DMS153 treated with DMSO at 0.1 percent for 48 hours (cell line): ENCODE measurements around the gene FAF2.
"Not testable (repeated sequence)": the region's sequence is repeated elsewhere in the genome, so short reads cannot be mapped to it uniquely, and the experiment has no call there.

Experiments used
- DNase-seq: peaks from one replicate; lab custom pipeline; 2025; ENCODE audit not compliant: unreplicated experiment; lab: John Stamatoyannopoulos, UW

The FAF2 gene

DNA sequence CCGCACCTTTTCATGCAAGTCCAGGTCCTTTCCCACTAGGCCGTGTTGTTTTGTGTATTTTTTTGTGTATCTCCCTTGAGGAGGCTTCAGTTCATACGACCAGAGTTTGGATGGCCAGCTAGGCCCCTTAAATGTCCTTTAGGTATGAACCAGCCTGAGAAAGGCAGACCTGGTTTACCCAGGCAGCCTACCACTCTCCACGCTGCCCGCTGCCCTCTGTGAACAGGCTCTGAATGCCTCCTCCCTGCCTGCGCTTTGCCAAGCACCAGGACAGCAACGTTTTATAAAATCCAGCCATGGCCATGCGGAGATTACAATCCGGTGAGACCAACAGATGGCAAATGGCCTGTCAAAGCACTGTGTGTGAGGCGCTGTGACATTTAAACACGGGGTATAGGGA lies 31.2 kb upstream of the FAF2 start:
- no peak for DNase-seq

DNA sequence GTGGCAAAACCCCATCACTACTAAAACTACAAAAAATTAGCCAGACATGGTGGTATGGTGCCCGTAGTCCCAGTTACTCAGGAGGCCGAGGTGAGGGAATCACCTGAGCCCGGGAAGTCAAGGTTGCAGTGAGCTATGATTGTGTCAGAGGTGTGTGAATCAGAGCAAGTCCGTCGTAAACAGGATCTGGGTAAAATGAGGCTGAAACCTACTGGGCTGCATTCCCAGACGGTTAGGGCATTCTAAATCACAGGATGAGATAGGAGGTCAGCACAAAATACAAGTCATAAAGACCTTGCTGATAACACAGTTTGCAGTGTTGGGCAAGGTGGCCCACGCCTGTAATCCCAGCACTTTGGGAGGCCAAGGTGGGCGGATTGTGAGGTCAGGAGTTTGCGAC lies 29.9 kb upstream of the FAF2 start:
- no peak for DNase-seq

DNA sequence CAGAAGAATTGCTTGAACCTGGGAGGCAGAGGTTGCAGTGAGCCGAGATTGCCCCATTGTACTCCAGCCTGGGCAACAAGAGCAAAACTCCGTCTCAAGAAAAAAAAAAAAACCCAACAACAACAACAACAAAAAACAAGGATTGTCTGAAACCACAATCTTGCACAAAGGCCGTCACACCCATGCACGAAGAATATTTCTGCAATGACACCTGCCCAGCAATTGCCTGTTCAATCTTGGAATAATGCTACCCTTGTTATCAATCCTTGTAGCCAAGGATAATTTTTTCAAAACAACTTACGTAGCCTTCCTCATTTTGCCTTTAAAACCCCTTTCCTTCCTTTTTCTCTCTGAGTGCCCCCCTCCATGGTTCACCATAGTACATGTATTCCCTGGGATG lies 28.1 kb upstream of the FAF2 start:
- no peak for DNase-seq

DNA sequence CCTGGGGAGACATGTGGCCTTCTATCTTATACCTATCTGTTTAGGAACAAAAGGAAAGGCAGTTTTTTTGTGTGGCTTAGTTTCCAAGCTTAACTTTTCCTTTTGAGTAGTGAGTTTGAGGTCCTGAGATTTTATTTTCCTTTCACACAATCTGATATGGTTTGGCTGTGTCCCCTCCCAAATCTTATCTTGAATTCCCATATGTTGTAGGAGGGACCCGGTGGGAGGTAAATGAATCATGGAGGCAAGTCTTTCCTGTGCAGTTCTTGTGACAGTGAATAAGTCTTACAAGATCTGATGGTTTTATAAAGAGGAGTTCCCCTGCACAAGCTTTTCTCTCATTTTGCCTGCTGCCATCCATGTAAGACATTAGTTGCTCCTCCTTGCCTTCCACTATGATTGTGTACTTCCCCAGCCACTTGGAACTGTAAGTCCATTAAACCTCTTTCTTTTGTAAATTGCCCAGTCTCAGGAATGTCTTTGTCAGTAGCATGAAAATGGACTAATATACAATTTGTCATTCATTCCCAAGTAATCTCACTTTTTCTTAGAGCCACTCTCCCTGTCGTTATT lies 27.1 kb upstream of the FAF2 start:
- DNase-seq = no peak

DNA sequence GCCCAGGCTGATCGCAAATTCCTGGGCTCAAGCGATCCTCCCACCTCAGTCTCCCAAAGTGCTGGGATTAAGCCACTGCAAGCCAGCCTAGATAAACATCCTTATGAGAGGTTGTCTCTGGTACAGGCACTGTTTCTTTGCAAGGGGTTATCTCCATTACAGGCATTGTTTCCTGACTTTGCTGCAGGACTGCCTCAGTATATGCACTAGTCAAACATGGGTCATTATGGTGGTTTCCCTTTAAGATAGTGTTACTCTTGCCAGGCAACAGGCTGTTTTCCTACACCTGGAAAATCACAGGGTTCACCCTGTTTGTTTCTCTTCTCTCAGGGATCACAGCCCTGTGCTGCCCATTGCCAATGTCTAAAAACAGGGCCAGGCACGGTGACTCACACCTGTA lies 24.0 kb upstream of the FAF2 start:
- no peak for DNase-seq

DNA sequence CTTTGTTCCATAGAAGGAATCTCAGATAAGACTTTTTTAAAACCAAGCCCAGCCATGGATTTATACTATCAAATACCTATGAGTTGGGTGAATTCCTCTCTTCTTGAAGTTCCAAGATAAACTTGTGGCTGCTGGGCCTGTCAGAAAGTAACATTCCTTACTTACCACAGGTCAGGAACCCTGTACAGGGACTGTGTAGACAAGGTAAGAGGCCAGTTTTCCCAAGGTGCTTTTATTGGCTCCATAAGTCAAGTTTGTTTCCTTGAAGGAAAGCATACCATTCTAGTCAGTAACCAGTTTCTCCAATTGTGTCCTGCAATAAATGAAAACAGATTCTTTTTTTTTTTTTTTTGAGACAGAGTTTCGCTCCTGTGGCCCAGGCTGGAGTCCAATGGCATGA lies 23.0 kb upstream of the FAF2 start:
- DNase-seq = no peak

DNA sequence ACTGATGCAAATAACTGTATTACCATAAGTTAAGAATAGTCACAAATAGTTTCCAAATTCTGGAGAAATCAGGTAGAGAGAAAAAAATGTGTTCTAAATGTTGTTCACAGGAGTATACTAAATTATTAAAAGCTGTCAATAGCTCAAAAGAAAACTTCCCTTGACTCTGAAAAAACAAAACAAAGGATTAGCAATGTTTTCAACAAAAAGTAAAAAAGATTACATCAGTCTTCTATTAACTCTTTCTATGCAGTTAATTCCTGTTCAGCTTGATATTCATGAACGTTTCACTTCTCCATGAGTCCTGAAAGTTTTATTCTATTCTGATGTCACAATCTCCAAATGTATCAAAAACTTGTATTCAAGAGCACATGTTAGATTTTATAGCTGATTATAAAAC lies 22.4 kb upstream of the FAF2 start:
- no peak for DNase-seq

DNA sequence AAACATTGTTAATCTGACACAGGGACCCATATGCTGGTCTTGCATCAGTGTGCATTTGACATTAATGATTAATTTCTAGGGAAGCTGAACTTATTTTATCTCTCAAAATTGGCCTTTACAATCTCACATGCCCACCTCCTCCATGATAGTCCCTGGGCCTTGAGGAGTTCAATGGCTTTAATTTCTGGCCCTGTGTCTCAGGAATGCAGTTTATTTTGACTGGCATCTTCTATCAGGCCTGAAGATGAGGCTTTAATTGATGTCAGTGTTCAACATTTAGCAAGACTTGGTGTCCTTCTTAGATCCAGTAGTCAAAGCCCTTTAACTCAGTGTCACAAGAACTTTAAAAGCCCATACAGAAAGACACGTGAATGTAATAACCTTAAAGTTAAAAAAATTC lies 21.3 kb upstream of the FAF2 start:
- no peak for DNase-seq

DNA sequence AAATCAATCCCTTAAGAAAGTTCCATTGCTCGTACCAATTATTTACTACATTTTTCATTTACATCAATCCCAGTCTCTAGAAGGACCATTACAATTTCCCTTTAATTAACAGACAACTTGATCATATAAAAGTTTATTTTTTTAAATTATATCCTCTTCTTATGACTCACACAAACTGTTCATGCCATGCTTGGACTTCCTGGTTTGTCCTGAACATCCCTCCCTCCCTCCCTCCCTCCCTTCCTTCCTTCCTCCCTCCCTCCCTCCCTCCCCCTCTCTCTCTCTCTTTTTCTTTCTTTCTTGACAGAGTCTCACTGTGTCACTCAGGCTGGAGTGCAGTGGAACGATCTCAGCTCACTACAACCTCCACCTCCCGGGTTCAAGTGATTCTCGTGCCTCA lies 20.2 kb upstream of the FAF2 start:
- no peak for DNase-seq

DNA sequence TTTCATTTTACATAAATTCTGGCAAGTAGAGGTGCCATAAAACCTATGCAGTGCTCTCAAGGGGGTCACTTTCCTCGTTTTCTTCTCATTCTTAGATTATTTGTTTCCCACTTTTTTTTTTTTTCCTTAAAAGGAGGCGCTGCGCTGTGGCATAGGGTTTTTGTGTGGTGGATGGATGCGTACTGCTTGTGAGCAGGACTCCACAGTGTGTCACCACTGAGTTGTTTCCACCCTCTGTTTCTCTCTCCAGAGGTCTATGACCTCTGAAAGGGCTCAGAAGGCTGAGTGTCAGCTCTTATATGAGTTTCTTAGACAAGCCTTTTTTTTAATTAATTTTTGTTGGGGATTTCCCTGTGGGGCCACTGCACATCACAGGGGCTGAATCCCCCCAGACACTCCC lies 18.2 kb upstream of the FAF2 start:
- DNase-seq = no peak

DNA sequence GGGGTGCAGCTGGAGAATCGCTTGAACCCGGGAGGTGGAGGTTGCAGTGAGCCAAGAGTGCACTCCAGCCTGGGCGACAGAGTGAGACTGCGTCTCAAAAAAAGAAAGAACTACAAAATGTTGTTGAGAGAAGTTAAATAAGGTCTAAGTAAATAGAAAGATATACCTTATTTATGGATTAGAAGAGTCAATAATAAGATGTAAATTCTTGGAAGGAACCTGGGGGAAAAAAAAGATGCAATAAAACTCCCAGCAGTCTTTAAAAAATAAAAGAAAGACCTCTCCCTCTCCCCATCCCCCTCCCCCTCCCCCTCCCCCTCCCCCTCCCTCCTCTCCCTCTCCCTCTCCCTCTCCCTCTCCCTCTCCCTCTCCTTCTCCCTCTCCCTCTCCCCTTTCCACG lies 15.5 kb upstream of the FAF2 start:
- no peak for DNase-seq

DNA sequence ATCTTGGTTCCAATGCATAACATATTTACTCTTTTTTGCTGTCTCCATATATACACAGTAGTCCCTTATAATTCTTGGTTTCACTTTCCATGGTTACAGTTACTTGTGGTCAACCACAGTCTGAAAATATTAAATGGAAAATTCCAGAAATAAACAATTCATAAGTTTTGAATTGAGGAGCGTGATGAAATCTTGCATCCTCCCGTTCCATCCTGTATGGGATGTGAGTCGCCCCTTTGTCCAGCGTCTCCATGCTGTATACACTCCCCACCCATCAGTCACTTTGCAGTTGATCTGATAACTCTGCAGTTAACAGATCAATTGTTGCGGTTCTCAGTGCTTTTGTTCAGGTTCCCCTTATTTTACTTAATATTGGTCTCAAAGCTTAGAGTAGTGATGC lies 11.5 kb upstream of the FAF2 start:
- no peak for DNase-seq

DNA sequence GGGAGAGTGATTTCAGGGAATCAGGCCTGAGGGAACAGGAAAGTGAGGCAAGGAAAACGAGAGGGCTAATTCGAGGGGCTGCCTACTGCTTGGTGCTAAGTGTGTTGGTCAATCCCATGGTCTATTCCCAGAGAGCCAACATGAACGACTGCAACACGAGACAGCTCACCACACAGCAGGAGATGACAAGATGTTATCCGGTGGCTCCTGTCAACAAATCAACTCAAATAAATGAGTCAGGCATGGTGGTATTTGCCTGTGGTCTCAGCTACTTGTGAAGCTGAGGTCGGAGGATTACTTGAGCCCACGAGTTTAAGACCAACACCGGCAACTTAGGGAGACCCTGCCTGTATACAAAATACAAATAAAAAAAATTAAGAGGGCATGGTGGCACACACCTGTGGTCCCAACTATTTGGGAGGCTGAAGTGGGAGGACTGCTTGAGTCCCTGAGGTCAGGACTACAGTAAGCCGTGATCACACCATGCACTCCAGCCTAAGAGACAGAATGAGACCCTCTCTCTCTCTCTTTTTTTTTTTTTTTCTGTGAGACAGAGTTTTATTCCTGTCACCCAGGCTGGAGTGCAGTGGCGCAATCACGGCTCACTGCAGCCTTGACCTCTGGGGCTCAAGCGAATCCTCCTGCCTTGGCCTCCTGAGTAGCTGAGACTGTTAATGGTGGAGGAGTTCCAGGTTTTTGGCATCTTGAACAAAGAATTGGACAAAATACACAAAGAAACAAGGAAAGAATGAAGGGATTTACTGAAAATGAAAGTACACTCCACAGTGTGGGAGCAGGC lies 9.0 kb upstream of the FAF2 start:
- no peak for DNase-seq

DNA sequence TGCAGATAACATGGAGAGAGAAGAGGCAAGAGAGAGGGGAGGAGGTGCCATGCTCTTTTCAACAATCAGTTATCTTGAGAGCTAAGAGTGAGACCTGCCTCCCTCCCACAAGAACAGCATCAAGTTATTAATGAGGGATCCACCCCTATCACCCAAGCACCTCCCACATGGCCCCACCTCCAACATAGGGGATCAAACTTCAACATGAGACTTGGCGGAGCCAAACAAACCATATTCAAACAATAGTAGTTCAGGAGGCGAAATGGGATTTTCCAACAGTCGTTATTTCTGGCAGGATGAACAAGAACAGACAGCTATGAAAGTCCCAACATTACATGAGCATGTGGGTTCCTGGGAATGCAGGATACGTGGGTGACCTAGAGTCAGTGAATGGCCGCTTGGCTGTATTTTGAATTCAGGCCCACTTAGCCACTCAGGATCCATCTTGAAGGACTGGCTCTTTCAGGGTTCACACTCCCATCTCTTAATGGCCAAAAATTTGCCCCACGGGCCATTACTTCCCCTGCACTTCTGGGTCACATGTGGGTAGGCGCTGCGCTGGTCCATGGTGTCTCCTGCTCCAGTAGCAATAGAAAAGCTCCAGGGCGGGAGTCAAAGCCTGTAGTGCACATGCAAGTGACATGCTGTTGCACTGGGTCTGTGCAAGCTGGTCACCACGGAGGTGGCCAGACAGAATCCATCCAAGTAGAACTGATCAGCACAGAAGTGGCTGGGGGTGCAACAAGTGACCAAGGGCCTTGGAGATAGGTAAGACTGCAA lies 7.1 kb upstream of the FAF2 start:
- no peak for DNase-seq

DNA sequence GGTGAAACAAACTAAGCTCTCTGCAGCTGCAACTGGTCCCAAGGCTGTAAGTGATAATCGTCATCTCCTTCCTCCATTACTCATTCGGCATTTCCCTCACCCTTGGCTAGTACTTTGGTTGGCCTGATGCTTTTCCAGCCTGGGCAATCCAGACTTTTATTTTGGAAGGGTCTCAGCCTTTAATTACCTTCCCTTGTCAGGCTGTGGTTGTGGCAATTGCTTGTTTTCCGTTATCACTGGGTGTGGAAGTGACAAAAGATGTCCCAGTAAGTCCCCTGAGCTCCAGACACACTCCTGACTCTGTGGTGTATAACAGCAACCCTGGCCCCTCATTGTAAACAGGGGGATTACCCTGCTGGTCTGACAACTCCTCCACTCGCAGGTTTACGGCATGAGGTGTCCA lies 6.3 kb upstream of the FAF2 start:
- no peak for DNase-seq

DNA sequence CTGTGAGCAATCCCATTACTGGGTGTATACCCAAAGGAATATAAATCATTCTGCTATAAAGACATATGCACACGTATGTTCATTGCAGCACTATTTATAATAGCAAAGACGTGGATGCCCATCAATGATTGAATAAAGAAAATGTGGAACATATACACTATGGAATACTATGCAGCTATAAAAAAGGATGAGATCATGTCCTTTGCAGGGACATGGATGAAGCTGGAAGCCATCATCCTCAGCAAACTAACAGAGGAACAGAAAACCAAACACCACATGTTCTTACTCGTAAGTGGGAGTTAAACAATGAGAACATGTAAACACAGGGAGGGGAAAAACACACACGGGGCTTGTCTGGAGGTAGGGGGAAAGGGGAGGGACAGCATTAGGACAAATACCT lies 5.3 kb upstream of the FAF2 start:
- DNase-seq = not testable (repeated sequence)

DNA sequence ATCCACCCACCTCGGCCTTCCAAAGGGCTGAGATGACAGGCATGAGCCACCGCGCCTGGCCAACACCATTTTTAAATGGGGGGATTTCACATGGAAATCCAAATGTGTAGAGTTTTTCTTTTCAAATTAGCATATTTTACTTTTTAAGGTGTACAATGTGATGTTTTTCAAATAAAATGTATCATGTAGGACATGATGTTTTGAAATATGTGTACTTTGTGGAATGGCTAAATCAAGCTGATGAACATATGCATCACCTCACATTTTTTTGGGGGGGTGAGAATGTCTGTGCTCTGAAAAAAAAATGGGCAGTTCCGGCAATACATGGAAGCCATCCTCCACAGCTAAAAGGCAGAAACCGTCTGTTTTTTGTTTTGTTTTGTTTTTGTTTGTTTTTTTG lies 3.4 kb upstream of the FAF2 start:
- DNase-seq = no peak

DNA sequence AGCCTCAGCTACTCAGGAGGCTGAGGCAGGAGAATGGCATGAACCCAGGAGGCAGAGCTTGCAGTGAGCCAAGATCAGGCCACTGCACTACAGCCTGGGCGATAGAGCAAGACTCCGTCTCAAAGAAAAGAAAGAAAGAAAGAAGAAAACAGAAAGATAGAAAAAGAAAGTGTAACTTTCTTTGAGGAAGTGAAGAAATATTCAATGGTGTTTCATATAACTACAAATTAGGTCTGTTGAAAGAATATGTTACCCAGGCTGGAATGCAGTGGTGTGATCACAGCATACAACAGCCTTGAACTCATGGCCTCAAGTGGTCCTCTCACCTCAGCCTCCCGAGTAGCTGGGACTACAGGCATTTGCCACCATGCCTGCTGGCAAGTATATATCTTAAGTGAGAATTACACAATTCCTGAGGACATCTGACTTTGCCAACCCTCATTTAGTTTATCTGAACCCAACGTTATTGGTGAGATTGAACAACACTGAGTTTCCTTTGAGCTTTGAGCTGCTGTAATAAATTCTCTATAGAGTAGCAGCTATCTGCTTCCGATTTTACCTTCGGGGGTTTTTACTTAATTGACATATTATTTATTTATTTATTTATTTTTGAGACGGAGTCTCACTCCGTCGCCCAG lies 2.0 kb upstream of the FAF2 start:
- DNase-seq = no peak

DNA sequence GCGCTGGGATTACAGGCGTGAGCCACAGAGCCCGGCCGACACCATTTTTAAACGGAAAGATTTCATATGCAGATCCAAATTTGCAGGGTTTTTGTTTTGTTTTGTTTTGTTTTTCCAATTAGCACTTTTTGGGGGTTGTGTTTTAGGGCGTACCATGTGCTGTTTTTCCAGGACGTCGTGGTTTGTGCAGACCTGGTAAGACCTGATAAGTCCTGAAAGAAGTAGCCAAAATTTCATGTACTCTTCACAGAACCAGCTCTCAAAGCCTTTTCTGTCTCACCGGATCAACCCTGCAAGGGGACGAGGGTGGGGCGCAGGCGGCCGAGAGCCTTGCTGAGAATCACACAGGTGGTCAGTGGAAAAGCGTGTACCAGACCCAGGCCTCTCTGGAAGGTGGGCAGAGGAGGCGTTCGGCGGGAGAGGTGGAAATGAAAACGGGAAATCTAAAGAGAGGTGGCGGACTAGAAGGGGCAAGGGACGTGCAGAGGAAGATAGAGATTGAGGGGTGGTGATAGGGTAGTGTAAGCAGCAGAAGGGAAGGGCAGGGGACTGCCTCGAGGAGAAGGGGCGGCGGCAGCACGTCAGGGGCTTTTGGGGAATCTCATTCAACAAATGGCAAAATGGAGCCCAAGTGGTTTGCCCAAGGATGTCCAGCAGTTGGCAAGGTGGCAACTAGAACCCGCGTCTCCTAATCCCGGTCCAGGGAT lies 1.1 kb upstream of the FAF2 start:
- no peak for DNase-seq

DNA sequence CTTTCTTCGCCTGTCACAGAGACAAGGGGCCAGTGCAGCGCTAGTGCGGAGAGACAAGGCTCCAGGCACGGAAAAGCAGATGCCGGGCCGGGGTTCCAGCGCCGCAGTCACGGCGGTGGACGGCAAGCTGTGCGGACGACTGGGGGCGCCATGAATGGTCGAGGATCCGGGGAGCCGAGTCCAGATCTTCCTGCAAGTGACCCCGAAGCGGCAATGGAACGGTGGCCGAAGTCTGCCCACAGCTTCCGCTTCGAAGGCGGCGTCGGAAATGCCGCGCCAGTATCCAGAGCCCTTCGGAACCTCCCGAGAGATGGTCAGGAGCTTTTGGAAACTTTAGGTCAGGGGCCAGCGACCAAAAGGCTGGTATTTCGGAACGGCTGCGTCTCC lies 601 bp upstream of the FAF2 start:
- DNase-seq = no peak

DNA sequence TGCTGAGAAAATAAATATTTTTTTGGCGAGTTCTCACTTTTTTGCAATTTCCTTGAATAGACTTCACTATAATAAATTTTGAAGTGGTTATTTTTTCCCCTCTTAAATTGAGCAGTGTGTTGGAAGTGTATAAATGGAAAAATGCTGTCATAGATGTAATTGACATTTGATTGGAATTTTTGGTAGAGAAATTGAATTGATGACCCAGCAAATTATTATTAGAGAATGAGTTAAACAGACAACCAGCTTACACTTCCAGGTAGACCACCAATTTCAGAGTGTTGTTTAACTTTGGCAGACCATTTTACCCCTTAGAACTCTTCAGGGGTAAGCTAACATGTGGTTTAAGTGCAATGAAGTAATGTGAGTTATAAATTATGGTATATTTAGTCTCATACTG lies 1.9 kb downstream of the FAF2 start:
- no peak for DNase-seq
